Measurements from ENCODE around the gene MAGI3.
"Not testable (repeated sequence)": the region's sequence is repeated elsewhere in the genome, so short reads cannot be mapped to it uniquely, and the experiment has no call there.

Gene MAGI3

GRCh38 chr1:113444857-113445256, 54.5 kb downstream of the MAGI3 start:
- no peak for DNase-seq (ENCODE audit: low read depth)

- no peak for DNase-seq (ENCODE audit: low read depth)
These were observed 61.4 kb downstream of the MAGI3 start for GRCh38 chr1:113451710-113452109.

- DNase-seq (ENCODE audit: low read depth) = no peak
These were observed 62.8 kb downstream of the MAGI3 start for GRCh38 chr1:113452921-113453770.

GRCh38 chr1:113453771-113454083, 63.4 kb downstream of the MAGI3 start:
- no peak for DNase-seq (ENCODE audit: low read depth)

- DNase-seq (ENCODE audit: low read depth) = no peak
These were observed 65.1 kb downstream of the MAGI3 start for GRCh38 chr1:113455374-113455773.

- DNase-seq (ENCODE audit: low read depth) = no peak
These were observed 66.7 kb downstream of the MAGI3 start for GRCh38 chr1:113456967-113457366.

GRCh38 chr1:113459279-113459678, 69.0 kb downstream of the MAGI3 start:
- DNase-seq (ENCODE audit: low read depth) = no peak

GRCh38 chr1:113467991-113468390, 77.7 kb downstream of the MAGI3 start:
- no peak for DNase-seq (ENCODE audit: low read depth)

- DNase-seq (ENCODE audit: low read depth) = not testable (repeated sequence)
These were observed 88.3 kb downstream of the MAGI3 start for GRCh38 chr1:113478427-113479195.

GRCh38 chr1:113479713-113480676, 89.7 kb downstream of the MAGI3 start:
- no peak for DNase-seq (ENCODE audit: low read depth)

GRCh38 chr1:113485131-113485530, 94.8 kb downstream of the MAGI3 start:
- DNase-seq (ENCODE audit: low read depth) = not testable (repeated sequence)

- DNase-seq (ENCODE audit: low read depth) = no peak
These were observed 98.4 kb downstream of the MAGI3 start for GRCh38 chr1:113488576-113489177.

GRCh38 chr1:113490384-113490783, 100.1 kb downstream of the MAGI3 start:
- DNase-seq (ENCODE audit: low read depth) = no peak

GRCh38 chr1:113493533-113493932, 103.2 kb downstream of the MAGI3 start:
- no peak for DNase-seq (ENCODE audit: low read depth)

- no peak for DNase-seq (ENCODE audit: low read depth)
These were observed 115.0 kb downstream of the MAGI3 start for GRCh38 chr1:113505357-113505756.

GRCh38 chr1:113507552-113508214, 117.4 kb downstream of the MAGI3 start:
- DNase-seq (ENCODE audit: low read depth) = no peak

GRCh38 chr1:113508364-113509164, 118.2 kb downstream of the MAGI3 start:
- DNase-seq (ENCODE audit: low read depth) = no peak

GRCh38 chr1:113509766-113510165, 119.5 kb downstream of the MAGI3 start:
- not testable (repeated sequence) for DNase-seq (ENCODE audit: low read depth)

- DNase-seq (ENCODE audit: low read depth) = no peak
These were observed 121.0 kb downstream of the MAGI3 start for GRCh38 chr1:113511269-113511668.

- DNase-seq (ENCODE audit: low read depth) = no peak
These were observed 125.2 kb downstream of the MAGI3 start for GRCh38 chr1:113515498-113515897.

Measured in T follicular helper cell (primary cell).